ENCODE results near the gene SH3PXD2B.

- no peak for TF ChIP-seq CTCF (IDR thresholded peaks at IDR 0.05)
- no peak for TF ChIP-seq POLR2A (IDR thresholded peaks at IDR 0.05)
These were observed 20.1 kb downstream of the SH3PXD2B start for GRCh38 chr5:172434251-172434650.
